ENCODE results near the gene HOXD11.

Gene HOXD11

DNA sequence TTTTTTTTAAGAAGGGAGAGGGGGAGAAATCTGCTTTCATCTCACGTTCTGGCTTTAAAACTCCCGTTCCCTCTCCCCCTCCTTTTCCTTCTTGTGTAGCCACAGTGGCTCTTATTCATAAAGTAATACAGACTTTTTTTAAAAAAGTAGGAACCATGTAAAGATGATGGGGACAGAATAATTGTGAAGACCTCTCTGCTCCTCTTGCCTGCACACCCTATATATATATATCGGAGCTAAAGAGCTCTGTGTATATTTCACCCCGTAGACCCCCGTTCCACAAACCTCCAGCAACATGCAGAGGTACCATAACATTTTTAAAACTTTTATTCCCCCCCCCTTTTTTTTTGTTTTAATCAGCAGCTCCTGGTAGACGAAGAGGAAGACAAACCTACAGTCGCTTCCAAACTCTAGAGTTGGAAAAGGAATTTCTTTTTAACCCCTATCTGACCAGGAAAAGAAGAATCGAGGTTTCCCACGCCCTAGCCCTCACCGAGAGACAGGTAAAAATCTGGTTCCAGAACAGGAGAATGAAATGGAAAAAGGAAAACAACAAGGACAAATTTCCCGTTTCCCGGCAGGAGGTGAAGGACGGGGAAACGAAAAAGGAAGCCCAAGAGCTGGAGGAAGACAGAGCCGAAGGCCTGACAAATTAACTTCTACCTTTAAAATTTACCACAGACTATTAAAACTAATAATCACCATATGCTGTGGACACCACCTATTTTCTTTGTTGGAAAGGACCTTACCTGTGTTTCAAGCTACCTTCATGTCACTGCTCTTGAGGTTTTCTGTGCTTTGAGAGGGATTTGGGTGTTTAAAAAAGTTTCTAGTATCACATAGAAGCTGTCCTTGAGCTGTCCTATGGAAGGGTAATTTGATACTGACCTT, 24.1 kb downstream of the HOXD11 start:
- H3K27ac Mint-ChIP-seq, result no peak overlapping the region
- intact Hi-C loops (cut with micrococcal nuclease), result loop anchor here (10.0 kb wide), 1 partner anchor 684 kb away; no protein-coding TSS in a partner anchor
- H3K36me3 Mint-ChIP-seq (ENCODE audit: low read depth), result no peaks in the 10 kb centered on the region
- H3K27me3 Mint-ChIP-seq, result peaks cover 86% of the 10 kb centered on the region
- peak overlapping the region; percentile 55 for H3K4me3 Mint-ChIP-seq
- peaks cover 34% of the 10 kb centered on the region for H3K4me1 Mint-ChIP-seq (ENCODE audit: low read depth)
- no peaks in the 10 kb centered on the region for H3K9me3 Mint-ChIP-seq

DNA sequence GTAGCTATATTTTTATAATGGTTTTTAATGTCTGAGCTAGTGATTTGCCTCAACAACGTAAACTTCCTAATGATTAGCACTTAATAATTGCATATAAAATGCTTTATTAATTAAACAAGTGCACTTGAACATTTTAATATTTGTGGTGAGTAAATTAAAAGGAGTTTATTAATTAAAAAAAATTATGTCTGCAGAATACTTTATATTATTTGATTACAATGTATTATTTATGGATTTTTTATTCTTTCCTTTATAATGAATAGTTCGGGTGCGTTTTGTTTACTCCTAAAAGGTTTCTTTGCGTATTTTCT, 24.7 kb downstream of the HOXD11 start:
- Mint-ChIP-seq H3K4me1 (ENCODE audit: low read depth) (peaks cover 35% of the 10 kb centered on the region), H3K9me3 (no peaks in the 10 kb centered on the region), H3K36me3 (ENCODE audit: low read depth) (no peaks in the 10 kb centered on the region), H3K27me3 (peaks cover 86% of the 10 kb centered on the region), H3K27ac (no peak overlapping the region), H3K4me3 (no peak overlapping the region)
- intact Hi-C loops (cut with micrococcal nuclease), result loop anchor here (10.0 kb wide), 1 partner anchor 683 kb away; no protein-coding TSS in a partner anchor

GRCh38 chr2:176132205-176133171, 25.4 kb downstream of the HOXD11 start:
- peaks cover 89% of the 10 kb centered on the region for H3K27me3 Mint-ChIP-seq
- H3K4me3 Mint-ChIP-seq, result peak overlapping the region; percentile 54
- H3K27ac Mint-ChIP-seq, result no peak overlapping the region
- peaks cover 35% of the 10 kb centered on the region for H3K4me1 Mint-ChIP-seq (ENCODE audit: low read depth)
- H3K9me3 Mint-ChIP-seq, result no peaks in the 10 kb centered on the region
- H3K36me3 Mint-ChIP-seq (ENCODE audit: low read depth), result no peaks in the 10 kb centered on the region
- intact Hi-C loops (cut with micrococcal nuclease), result loop anchor here (10.0 kb wide), 1 partner anchor 682 kb away; no protein-coding TSS in a partner anchor

DNA sequence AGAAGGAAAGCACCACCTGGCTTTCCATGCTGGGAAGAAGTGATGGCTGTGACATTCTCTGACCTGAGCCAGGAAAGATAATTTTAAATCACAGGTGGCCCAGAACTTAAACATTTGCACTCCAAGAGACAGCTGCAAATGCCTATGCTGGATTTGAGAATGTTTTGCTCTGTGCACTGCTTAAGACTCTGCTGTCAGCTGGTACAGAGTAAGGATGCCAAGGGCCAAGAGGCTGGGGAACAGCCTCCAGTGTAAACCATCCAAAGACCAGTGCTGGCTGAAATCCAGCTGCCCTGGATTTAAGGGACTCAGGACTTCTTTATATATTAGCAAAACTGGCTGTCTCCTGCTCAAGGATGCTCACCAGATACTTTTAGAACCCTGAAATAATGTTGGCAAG, 26.3 kb downstream of the HOXD11 start:
- no peak overlapping the region for H3K27ac Mint-ChIP-seq
- peaks cover 89% of the 10 kb centered on the region for H3K27me3 Mint-ChIP-seq
- no peaks in the 10 kb centered on the region for H3K36me3 Mint-ChIP-seq (ENCODE audit: low read depth)
- H3K4me3 Mint-ChIP-seq, result no peak overlapping the region
- intact Hi-C loops (cut with micrococcal nuclease), result loop anchor here (10.0 kb wide), 1 partner anchor 681 kb away; no protein-coding TSS in a partner anchor
- peaks cover 29% of the 10 kb centered on the region for H3K4me1 Mint-ChIP-seq (ENCODE audit: low read depth)
- H3K9me3 Mint-ChIP-seq, result no peaks in the 10 kb centered on the region

DNA sequence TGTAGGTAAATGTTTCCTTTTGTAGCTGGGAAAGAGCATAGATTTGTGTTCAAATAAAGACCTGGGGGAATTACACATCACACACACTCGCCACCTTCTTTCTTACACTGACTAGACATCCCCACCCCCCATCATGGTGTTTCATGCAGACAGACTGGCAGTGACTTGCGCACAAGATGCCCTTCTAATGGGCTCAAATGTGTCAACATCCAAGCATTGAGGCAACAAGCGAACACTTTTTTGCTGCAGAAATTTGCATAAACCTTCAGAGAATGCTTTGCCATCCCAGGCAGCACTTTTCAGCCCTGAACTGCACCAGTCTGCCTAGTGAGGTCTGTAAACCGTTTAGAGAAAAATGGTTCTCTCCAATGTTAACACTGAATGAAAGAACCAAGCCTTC, 27.0 kb downstream of the HOXD11 start:
- Mint-ChIP-seq H3K9me3 (no peaks in the 10 kb centered on the region), H3K36me3 (ENCODE audit: low read depth) (no peaks in the 10 kb centered on the region), H3K4me1 (ENCODE audit: low read depth) (peaks cover 30% of the 10 kb centered on the region), H3K27ac (no peak overlapping the region), H3K4me3 (no peak overlapping the region), H3K27me3 (peaks cover 89% of the 10 kb centered on the region)
- intact Hi-C loops (cut with micrococcal nuclease), result loop anchor here (10.0 kb wide), 1 partner anchor 681 kb away; no protein-coding TSS in a partner anchor

- Mint-ChIP-seq H3K4me3 (no peak overlapping the region), H3K27ac (no peak overlapping the region), H3K9me3 (no peaks in the 10 kb centered on the region), H3K36me3 (ENCODE audit: low read depth) (no peaks in the 10 kb centered on the region), H3K27me3 (peaks cover 90% of the 10 kb centered on the region), H3K4me1 (ENCODE audit: low read depth) (peaks cover 30% of the 10 kb centered on the region)
- intact Hi-C loops (cut with micrococcal nuclease), result loop anchor here (10.0 kb wide), 1 partner anchor 680 kb away; no protein-coding TSS in a partner anchor
These were observed 28.0 kb downstream of the HOXD11 start for GRCh38 chr2:176135035-176135440.

GRCh38 chr2:176136374-176137251, 29.5 kb downstream of the HOXD11 start:
- intact Hi-C loops (cut with micrococcal nuclease), result loop anchor here (10.0 kb wide), 1 partner anchor 678 kb away; no protein-coding TSS in a partner anchor
- H3K9me3 Mint-ChIP-seq, result no peaks in the 10 kb centered on the region
- no peak overlapping the region for H3K27ac Mint-ChIP-seq
- peak overlapping the region; percentile 45 for H3K4me3 Mint-ChIP-seq
- peaks cover 94% of the 10 kb centered on the region for H3K27me3 Mint-ChIP-seq
- H3K36me3 Mint-ChIP-seq (ENCODE audit: low read depth), result no peaks in the 10 kb centered on the region
- H3K4me1 Mint-ChIP-seq (ENCODE audit: low read depth), result peaks cover 21% of the 10 kb centered on the region

DNA sequence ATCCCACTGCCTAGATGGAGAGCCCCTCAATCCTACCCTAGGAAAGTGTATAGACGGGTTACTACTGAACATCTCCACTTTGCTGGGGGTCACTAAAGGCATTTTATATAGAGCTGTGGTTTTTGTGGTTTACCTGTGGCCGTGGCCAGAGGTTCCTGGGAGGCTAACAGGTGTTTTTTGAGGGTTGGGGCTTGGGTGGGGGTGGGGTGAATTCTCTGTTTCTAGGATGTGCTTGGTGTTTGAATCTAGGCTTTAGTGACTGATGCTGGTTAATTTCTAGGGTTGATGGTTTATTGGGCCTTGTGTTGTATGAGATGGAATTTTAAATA, 30.1 kb downstream of the HOXD11 start:
- Mint-ChIP-seq H3K27me3 (peaks cover 97% of the 10 kb centered on the region), H3K4me1 (ENCODE audit: low read depth) (peaks cover 21% of the 10 kb centered on the region), H3K4me3 (no peak overlapping the region), H3K9me3 (no peaks in the 10 kb centered on the region), H3K36me3 (ENCODE audit: low read depth) (no peaks in the 10 kb centered on the region), H3K27ac (no peak overlapping the region)
- intact Hi-C loops (cut with micrococcal nuclease), result loop anchor here (10.0 kb wide), 1 partner anchor 678 kb away; no protein-coding TSS in a partner anchor

DNA sequence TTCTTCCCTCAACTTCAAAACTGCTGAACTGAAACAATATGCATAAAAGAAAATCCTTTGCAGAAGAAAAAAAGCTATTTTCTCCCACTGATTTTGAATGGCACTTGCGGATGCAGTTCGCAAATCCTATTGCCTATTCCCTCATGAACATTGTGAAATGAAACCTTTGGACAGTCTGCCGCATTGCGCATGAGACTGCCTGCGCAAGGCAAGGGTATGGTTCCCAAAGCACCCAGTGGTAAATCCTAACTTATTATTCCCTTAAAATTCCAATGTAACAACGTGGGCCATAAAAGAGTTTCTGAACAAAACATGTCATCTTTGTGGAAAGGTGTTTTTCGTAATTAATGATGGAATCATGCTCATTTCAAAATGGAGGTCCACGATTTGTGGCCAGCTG, 30.8 kb downstream of the HOXD11 start:
- intact Hi-C loops (cut with micrococcal nuclease), result loop anchor here (10.0 kb wide), 1 partner anchor 677 kb away; no protein-coding TSS in a partner anchor
- Mint-ChIP-seq H3K4me1 (ENCODE audit: low read depth) (peaks cover 21% of the 10 kb centered on the region), H3K27ac (no peak overlapping the region), H3K4me3 (no peak overlapping the region), H3K27me3 (peaks cover 97% of the 10 kb centered on the region), H3K9me3 (no peaks in the 10 kb centered on the region), H3K36me3 (ENCODE audit: low read depth) (no peaks in the 10 kb centered on the region)

- Mint-ChIP-seq H3K27ac (no peak overlapping the region), H3K36me3 (ENCODE audit: low read depth) (no peaks in the 10 kb centered on the region), H3K4me1 (ENCODE audit: low read depth) (peaks cover 21% of the 10 kb centered on the region), H3K9me3 (no peaks in the 10 kb centered on the region), H3K4me3 (no peak overlapping the region), H3K27me3 (peaks cover 97% of the 10 kb centered on the region)
- intact Hi-C loops (cut with micrococcal nuclease), result loop anchor here (10.0 kb wide), 1 partner anchor 676 kb away; no protein-coding TSS in a partner anchor
These were observed 31.4 kb downstream of the HOXD11 start for GRCh38 chr2:176138526-176138922.

- H3K27me3 Mint-ChIP-seq, result peaks cover 97% of the 10 kb centered on the region
- H3K4me3 Mint-ChIP-seq, result no peak overlapping the region
- no peaks in the 10 kb centered on the region for H3K36me3 Mint-ChIP-seq (ENCODE audit: low read depth)
- intact Hi-C loops (cut with micrococcal nuclease), result loop anchor here (10.0 kb wide), 1 partner anchor 676 kb away; no protein-coding TSS in a partner anchor
- H3K9me3 Mint-ChIP-seq, result no peaks in the 10 kb centered on the region
- peaks cover 21% of the 10 kb centered on the region for H3K4me1 Mint-ChIP-seq (ENCODE audit: low read depth)
- H3K27ac Mint-ChIP-seq, result no peak overlapping the region
These were observed 32.0 kb downstream of the HOXD11 start for GRCh38 chr2:176138923-176139660.

GRCh38 chr2:176139661-176140512, 32.8 kb downstream of the HOXD11 start:
- Mint-ChIP-seq H3K36me3 (ENCODE audit: low read depth) (no peaks in the 10 kb centered on the region), H3K27me3 (peaks cover 97% of the 10 kb centered on the region), H3K4me1 (ENCODE audit: low read depth) (peaks cover 21% of the 10 kb centered on the region), H3K27ac (no peak overlapping the region), H3K9me3 (no peaks in the 10 kb centered on the region), H3K4me3 (no peak overlapping the region)
- intact Hi-C loops (cut with micrococcal nuclease), result loop anchor here (1.0 to 10.0 kb wide), 4 partner anchors 315 to 675 kb away; no protein-coding TSS in a partner anchor

All from dendritic cell treated with granulocyte-macrophage colony-stimulating factor and Interleukin-4, amounts not matched to agents 40 ng/mL and 50 ng/mL, for 4 days (primary cell).